ENCODE measurements around the gene FZD7. TPM values are rescaled to one million over a fixed set of nuclear protein-coding genes. Genes with fewer than 3 reads are reported as not detected.

The FZD7 gene
- total RNA-seq, 2 donors from 2014 or later, result 193 to 266 TPM

GRCh38 chr2:202038471-202039277 lies 5.0 kb downstream of the FZD7 start:
- Histone ChIP-seq H3K4me1 (ENCODE audit: control insufficient read depth, insufficient read depth, low read length) (peaks cover 2% of the 10 kb centered on the region), H3K27ac (ENCODE audit: low read depth, low read length) (peak overlapping the region; percentile 33), H3K4me3 (ENCODE audit: low read length) (peak overlapping the region; percentile 97), H3K27me3 (ENCODE audit: control insufficient read depth, insufficient read depth, low read length, poor library complexity, severe bottlenecking) (no peaks in the 10 kb centered on the region), H3K9ac (ENCODE audit: extremely low read depth, low read length, poor library complexity, severe bottlenecking) (peak overlapping the region; percentile 85), H3K9me3 (ENCODE audit: control insufficient read depth, low read length) (no peaks in the 10 kb centered on the region), H3K36me3 (ENCODE audit: control insufficient read depth, insufficient read depth, low read length) (peaks cover 48% of the 10 kb centered on the region)
- Mint-ChIP-seq H3K4me1 (peaks cover 44% of the 10 kb centered on the region), H3K4me3 (no peak overlapping the region), H3K27me3 (ENCODE audit: insufficient read depth) (peaks cover 29% of the 10 kb centered on the region), H3K36me3 (ENCODE audit: low read depth) (peaks cover 12% of the 10 kb centered on the region), H3K9me3 (no peaks in the 10 kb centered on the region), H3K27ac (peak overlapping the region; percentile 95)
- no peak for TF ChIP-seq CTCF (conservative IDR thresholded peaks at IDR 0.05)
- WGBS, 2 experiments (ENCODE audit: insufficient coverage in 1 of 2, insufficient read length in 1 of 2), result 14 to 36% methylated on average over 4 of the region's 4 CpGs
- DNase-seq, result peak; percentile 87

GRCh38 chr2:202039278-202040078 lies 5.8 kb downstream of the FZD7 start:
- Histone ChIP-seq H3K9ac (ENCODE audit: extremely low read depth, low read length, poor library complexity, severe bottlenecking) (peak overlapping the region; percentile 85), H3K4me1 (ENCODE audit: control insufficient read depth, insufficient read depth, low read length) (peaks cover 8% of the 10 kb centered on the region), H3K4me3 (ENCODE audit: low read length) (peak overlapping the region; percentile 97), H3K27ac (ENCODE audit: low read depth, low read length) (peak overlapping the region; percentile 33), H3K36me3 (ENCODE audit: control insufficient read depth, insufficient read depth, low read length) (peaks cover 48% of the 10 kb centered on the region), H3K9me3 (ENCODE audit: control insufficient read depth, low read length) (no peaks in the 10 kb centered on the region), H3K27me3 (ENCODE audit: control insufficient read depth, insufficient read depth, low read length, poor library complexity, severe bottlenecking) (no peaks in the 10 kb centered on the region)
- 7 to 8% methylated on average over 11 to 12 of the region's 13 CpGs for WGBS, 2 experiments (ENCODE audit: insufficient coverage in 1 of 2, insufficient read length in 1 of 2)
- TF ChIP-seq CTCF (conservative IDR thresholded peaks at IDR 0.05), result no peak
- peaks cover 37% of the 10 kb centered on the region for H3K27me3 Mint-ChIP-seq (ENCODE audit: insufficient read depth)
- DNase-seq, result peak; percentile 84
- peaks cover 12% of the 10 kb centered on the region for H3K36me3 Mint-ChIP-seq (ENCODE audit: low read depth)
- no peaks in the 10 kb centered on the region for H3K9me3 Mint-ChIP-seq
- H3K4me3 Mint-ChIP-seq, result no peak overlapping the region
- H3K27ac Mint-ChIP-seq, result peak overlapping the region; percentile 95
- peaks cover 52% of the 10 kb centered on the region for H3K4me1 Mint-ChIP-seq

- Mint-ChIP-seq H3K36me3 (ENCODE audit: low read depth) (peaks cover 9% of the 10 kb centered on the region), H3K4me1 (peaks cover 59% of the 10 kb centered on the region), H3K27ac (peak overlapping the region; percentile 95), H3K27me3 (ENCODE audit: insufficient read depth) (peaks cover 44% of the 10 kb centered on the region), H3K9me3 (no peaks in the 10 kb centered on the region), H3K4me3 (no peak overlapping the region)
- H3K4me3 ChIP-seq (ENCODE audit: low read length), result peak overlapping the region; percentile 97
- no peak for DNase-seq
- peaks cover 40% of the 10 kb centered on the region for H3K36me3 ChIP-seq (ENCODE audit: control insufficient read depth, insufficient read depth, low read length)
- H3K9me3 ChIP-seq (ENCODE audit: control insufficient read depth, low read length), result no peaks in the 10 kb centered on the region
- H3K9ac ChIP-seq (ENCODE audit: extremely low read depth, low read length, poor library complexity, severe bottlenecking), result no peak overlapping the region
- H3K27ac ChIP-seq (ENCODE audit: low read depth, low read length), result no peak overlapping the region
- TF ChIP-seq CTCF (conservative IDR thresholded peaks at IDR 0.05), result no peak
- peaks cover 8% of the 10 kb centered on the region for H3K4me1 ChIP-seq (ENCODE audit: control insufficient read depth, insufficient read depth, low read length)
- no peaks in the 10 kb centered on the region for H3K27me3 ChIP-seq (ENCODE audit: control insufficient read depth, insufficient read depth, low read length, poor library complexity, severe bottlenecking)
- 86 to 88% methylated on average over 3 to 4 of the region's 4 CpGs for WGBS, 2 experiments (ENCODE audit: insufficient coverage in 1 of 2, insufficient read length in 1 of 2)
These were observed 6.6 kb downstream of the FZD7 start for GRCh38 chr2:202040079-202040844.
